ENCODE results near the gene SIM1. TPM values are rescaled to one million over a fixed set of nuclear protein-coding genes. Genes with fewer than 3 reads are reported as not detected.
"Not testable (repeated sequence)": the region's sequence is repeated elsewhere in the genome, so short reads cannot be mapped to it uniquely, and the experiment has no call there.

Gene SIM1
- total and polyA plus RNA-seq, 5 donors from 2014 or later = 0.39 to 0.64 (median 0.51) TPM; not detected in 2

DNA sequence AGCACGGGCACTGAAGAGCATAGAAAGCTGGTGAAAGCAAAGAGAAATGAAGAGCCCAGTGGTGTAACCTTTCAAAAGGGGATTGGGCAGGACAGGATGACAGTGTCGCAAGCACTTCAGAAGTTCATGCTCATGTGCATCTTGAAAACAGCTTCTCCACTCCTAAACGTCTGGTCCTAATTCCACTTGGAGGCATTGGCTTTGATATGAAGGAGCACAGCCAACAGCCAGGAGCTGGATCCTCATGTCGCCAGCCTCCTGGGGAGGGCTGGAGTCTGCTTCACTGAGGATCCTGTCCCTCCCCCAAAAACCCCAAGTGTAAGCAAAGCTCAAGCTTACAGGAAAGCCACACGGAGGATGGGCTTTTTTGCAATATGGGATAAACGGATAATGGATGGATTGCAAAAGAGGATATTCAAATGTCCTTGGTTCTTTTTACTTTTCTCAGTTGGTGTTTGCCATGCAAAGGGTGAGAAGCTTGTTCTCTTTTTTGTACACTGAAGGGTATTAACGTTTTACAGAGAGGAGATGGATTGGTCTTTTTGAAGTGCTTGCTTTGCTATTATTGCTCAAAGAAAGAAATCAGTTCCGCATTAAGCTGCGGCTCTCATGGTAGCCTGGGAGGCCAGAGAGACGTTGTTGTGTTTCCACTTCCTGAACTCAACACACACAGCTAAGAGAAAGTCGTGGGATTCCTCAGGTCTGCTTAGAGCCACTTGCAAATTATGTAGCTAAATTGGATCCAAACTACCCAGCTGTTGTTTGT, 92.2 kb downstream of the SIM1 start:
- Mint-ChIP-seq H3K27ac (no peak overlapping the region), H3K27me3 (peaks cover 12% of the 10 kb centered on the region), H3K4me1 (no peaks in the 10 kb centered on the region), H3K4me3 (no peak overlapping the region), H3K36me3 (no peaks in the 10 kb centered on the region), H3K9me3 (peaks cover 0 to 3% (median 0%) of the 10 kb centered on the region in 7 donors)
- ATAC-seq (ENCODE audit: low read depth in 2 of 2) (no peak), DNase-seq (no peak)
- H3K4me3 ChIP-seq (ENCODE audit: low read depth, low read length) = no peak overlapping the region
- no peaks in the 10 kb centered on the region for H3K27me3 ChIP-seq (ENCODE audit: control insufficient read depth, insufficient read depth, low read length)
- H3K36me3 ChIP-seq (ENCODE audit: control insufficient read depth, insufficient read depth, low read length) = no peaks in the 10 kb centered on the region
- H3K27ac ChIP-seq (ENCODE audit: insufficient read depth, low read length, poor library complexity, severe bottlenecking) = no peak overlapping the region
- H3K4me1 ChIP-seq (ENCODE audit: control insufficient read depth, insufficient read depth, low read length, poor library complexity, severe bottlenecking) = no peaks in the 10 kb centered on the region
- H3K9me3 ChIP-seq (ENCODE audit: control insufficient read depth in 2 of 2, low read length in 2 of 2) = no peaks in the 10 kb centered on the region

DNA sequence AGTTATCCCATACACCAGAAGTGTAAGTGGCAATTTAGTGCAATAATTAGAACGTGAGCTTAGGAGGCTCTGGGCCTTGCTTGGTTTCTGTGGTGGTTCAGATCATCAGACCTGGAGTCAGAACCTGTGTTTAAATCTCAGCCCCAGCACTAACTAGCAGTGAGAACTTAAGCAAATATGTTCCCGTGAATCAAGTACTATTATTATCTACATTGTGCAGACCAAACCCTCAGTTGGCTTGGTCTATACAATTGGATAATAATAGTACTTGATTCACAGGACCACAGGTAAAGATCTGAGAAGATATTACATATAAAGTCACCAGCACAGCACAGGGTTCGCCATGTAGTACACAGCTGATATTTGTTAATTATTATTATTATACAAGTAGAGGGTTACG, 93.1 kb downstream of the SIM1 start:
- Mint-ChIP-seq H3K9me3 (peaks cover 0 to 3% (median 0%) of the 10 kb centered on the region in 7 donors), H3K4me3 (no peak overlapping the region), H3K27ac (no peak overlapping the region), H3K27me3 (peaks cover 11% of the 10 kb centered on the region), H3K36me3 (no peaks in the 10 kb centered on the region), H3K4me1 (no peaks in the 10 kb centered on the region)
- Histone ChIP-seq H3K4me3 (ENCODE audit: low read depth, low read length) (no peak overlapping the region), H3K27me3 (ENCODE audit: control insufficient read depth, insufficient read depth, low read length) (no peaks in the 10 kb centered on the region), H3K4me1 (ENCODE audit: control insufficient read depth, insufficient read depth, low read length, poor library complexity, severe bottlenecking) (no peaks in the 10 kb centered on the region), H3K27ac (ENCODE audit: insufficient read depth, low read length, poor library complexity, severe bottlenecking) (no peak overlapping the region), H3K36me3 (ENCODE audit: control insufficient read depth, insufficient read depth, low read length) (no peaks in the 10 kb centered on the region), H3K9me3 (ENCODE audit: control insufficient read depth in 2 of 2, low read length in 2 of 2) (no peaks in the 10 kb centered on the region)
- ATAC-seq (ENCODE audit: low read depth in 2 of 2) (no peak), DNase-seq (no peak)

DNA sequence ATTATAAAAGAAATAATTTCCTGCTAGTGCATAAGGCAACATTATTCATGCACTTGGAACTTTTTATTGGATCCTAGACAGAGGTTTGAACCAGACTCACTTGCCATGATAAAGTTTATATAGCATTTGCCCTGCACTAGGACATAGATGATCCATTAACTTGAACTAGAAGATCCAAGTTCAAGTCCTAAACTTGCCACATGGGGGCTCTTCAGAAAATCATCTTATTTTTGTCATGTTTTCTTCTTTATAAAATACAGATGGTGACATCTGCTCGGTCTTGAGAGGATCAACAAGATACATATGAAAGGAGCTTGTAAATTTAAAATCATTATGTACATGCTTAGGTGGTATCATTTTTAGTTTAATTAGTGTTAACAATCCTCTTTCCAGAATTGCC, 94.5 kb downstream of the SIM1 start:
- DNase-seq = peak in 1 of 3 donors; percentile 7
- H3K27ac ChIP-seq (ENCODE audit: insufficient read depth, low read length, poor library complexity, severe bottlenecking) = no peak overlapping the region
- no peaks in the 10 kb centered on the region for H3K4me1 ChIP-seq (ENCODE audit: control insufficient read depth, insufficient read depth, low read length, poor library complexity, severe bottlenecking)
- H3K4me1 Mint-ChIP-seq = no peaks in the 10 kb centered on the region
- no peak overlapping the region for H3K27ac Mint-ChIP-seq
- no peaks in the 10 kb centered on the region for H3K36me3 ChIP-seq (ENCODE audit: control insufficient read depth, insufficient read depth, low read length)
- H3K4me3 ChIP-seq (ENCODE audit: low read depth, low read length) = no peak overlapping the region
- H3K4me3 Mint-ChIP-seq = no peak overlapping the region
- ATAC-seq (ENCODE audit: low read depth in 2 of 2) = no peak
- H3K9me3 ChIP-seq (ENCODE audit: control insufficient read depth in 2 of 2, low read length in 2 of 2) = no peaks in the 10 kb centered on the region
- peaks cover 0 to 3% (median 0%) of the 10 kb centered on the region in 7 donors for H3K9me3 Mint-ChIP-seq
- H3K36me3 Mint-ChIP-seq = no peaks in the 10 kb centered on the region
- no peaks in the 10 kb centered on the region for H3K27me3 ChIP-seq (ENCODE audit: control insufficient read depth, insufficient read depth, low read length)
- H3K27me3 Mint-ChIP-seq = peaks cover 6% of the 10 kb centered on the region

DNA sequence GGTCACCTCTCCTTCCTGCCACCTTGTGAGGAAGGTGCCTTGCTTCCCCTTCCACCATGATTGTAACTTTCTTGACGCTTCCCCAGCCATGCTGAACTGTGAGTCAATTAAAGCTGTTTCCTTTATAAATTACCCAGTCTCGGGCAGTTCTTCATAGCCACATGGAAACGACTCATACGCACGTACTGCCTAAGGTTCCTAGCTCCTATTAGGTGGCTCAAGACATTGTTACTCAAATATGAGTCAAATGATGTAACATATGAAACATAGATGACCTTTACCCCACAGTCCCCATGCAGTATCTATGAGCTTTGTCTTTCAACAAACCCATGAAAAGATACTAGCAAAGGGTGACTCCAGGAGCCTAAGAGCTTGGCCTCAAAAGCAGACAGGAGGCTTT, 98.3 kb downstream of the SIM1 start:
- no peaks in the 10 kb centered on the region for H3K4me1 Mint-ChIP-seq
- Histone ChIP-seq H3K9me3 (ENCODE audit: control insufficient read depth in 2 of 2, low read length in 2 of 2) (no peaks in the 10 kb centered on the region), H3K27me3 (ENCODE audit: control insufficient read depth, insufficient read depth, low read length) (no peaks in the 10 kb centered on the region), H3K4me1 (ENCODE audit: control insufficient read depth, insufficient read depth, low read length, poor library complexity, severe bottlenecking) (no peaks in the 10 kb centered on the region), H3K36me3 (ENCODE audit: control insufficient read depth, insufficient read depth, low read length) (no peaks in the 10 kb centered on the region), H3K4me3 (ENCODE audit: low read depth, low read length) (no peak overlapping the region), H3K27ac (ENCODE audit: insufficient read depth, low read length, poor library complexity, severe bottlenecking) (no peak overlapping the region)
- H3K4me3 Mint-ChIP-seq = no peak overlapping the region
- peaks cover 9% of the 10 kb centered on the region for H3K27me3 Mint-ChIP-seq
- H3K9me3 Mint-ChIP-seq = peaks cover 0 to 3% (median 0%) of the 10 kb centered on the region in 7 donors
- no peak overlapping the region for H3K27ac Mint-ChIP-seq
- no peaks in the 10 kb centered on the region for H3K36me3 Mint-ChIP-seq
- DNase-seq = no peak
- ATAC-seq (ENCODE audit: low read depth in 2 of 2) = no peak

DNA sequence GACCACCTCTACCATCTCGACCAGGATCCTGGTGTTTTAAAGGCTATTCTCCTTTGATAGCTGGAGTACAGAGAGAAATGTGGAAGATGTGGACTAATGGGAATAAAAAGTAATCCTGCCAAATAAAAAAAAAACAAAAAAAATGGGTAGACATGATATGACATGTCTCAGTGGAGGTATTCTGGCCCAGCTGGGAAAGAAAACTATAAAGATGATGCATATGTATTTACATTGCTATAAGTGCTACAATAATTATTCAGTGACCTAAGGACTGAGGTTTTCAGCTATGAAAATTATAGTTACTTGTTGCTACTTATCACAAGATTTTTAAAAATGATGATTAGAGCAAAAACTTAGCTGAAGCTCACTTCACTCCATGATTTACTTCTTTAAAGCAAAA, 101.1 kb downstream of the SIM1 start:
- Histone ChIP-seq H3K4me1 (ENCODE audit: control insufficient read depth, insufficient read depth, low read length, poor library complexity, severe bottlenecking) (no peaks in the 10 kb centered on the region), H3K4me3 (ENCODE audit: low read depth, low read length) (no peak overlapping the region), H3K27me3 (ENCODE audit: control insufficient read depth, insufficient read depth, low read length) (no peaks in the 10 kb centered on the region), H3K9me3 (ENCODE audit: control insufficient read depth in 2 of 2, low read length in 2 of 2) (no peaks in the 10 kb centered on the region), H3K36me3 (ENCODE audit: control insufficient read depth, insufficient read depth, low read length) (no peaks in the 10 kb centered on the region), H3K27ac (ENCODE audit: insufficient read depth, low read length, poor library complexity, severe bottlenecking) (no peak overlapping the region)
- Mint-ChIP-seq H3K36me3 (no peaks in the 10 kb centered on the region), H3K27ac (no peak overlapping the region), H3K9me3 (peaks cover 0 to 4% (median 0%) of the 10 kb centered on the region in 7 donors), H3K4me1 (no peaks in the 10 kb centered on the region), H3K27me3 (peaks cover 4% of the 10 kb centered on the region), H3K4me3 (no peak overlapping the region)
- no peak for DNase-seq
- ATAC-seq (ENCODE audit: low read depth in 2 of 2) = no peak

DNA sequence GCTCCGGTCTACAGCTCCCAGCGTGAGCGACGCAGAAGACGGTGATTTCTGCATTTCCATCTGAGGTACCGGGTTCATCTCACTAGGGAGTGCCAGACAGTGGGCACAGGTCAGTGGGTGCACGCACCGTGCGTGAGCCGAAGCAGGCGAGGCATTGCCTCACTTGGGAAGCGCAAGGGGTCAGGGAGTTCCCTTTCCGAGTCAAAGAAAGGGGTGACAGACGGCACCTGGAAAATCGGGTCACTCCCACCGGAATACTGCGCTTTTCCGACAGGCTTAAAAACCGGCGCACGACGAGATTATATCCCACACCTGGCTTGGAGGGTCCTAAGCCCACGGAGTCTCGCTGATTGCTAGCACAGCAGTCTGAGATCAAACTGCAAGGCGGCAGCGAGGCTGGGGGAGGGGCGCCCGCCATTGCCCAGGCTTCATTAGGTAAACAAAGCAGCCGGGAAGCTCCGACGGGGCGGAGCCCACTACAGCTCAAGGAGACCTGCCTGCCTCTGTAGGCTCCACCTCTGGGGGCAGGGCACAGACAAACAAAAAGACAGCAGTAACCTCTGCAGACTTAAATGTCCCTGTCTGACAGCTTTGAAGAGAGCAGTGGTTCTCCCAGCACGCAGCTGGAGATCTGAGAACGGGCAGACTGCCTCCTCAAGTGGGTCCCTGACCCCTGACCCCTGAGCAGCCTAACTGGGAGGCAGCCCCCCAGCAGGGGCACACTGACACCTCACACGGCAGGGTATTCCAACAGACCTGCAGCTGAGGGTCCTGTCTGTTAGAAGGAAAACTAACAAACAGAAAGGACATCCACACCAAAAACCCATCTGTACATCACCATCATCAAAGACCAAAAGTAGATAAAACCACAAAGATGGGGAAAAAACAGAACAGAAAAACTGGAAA, 109.7 kb downstream of the SIM1 start:
- not testable (repeated sequence) for H3K36me3 Mint-ChIP-seq; ATAC-seq (ENCODE audit: low read depth in 2 of 2); DNase-seq; H3K4me1 ChIP-seq (ENCODE audit: control insufficient read depth, insufficient read depth, low read length, poor library complexity, severe bottlenecking); H3K9me3 ChIP-seq (ENCODE audit: control insufficient read depth in 2 of 2, low read length in 2 of 2); H3K27me3 Mint-ChIP-seq; H3K4me3 Mint-ChIP-seq; H3K27ac ChIP-seq (ENCODE audit: insufficient read depth, low read length, poor library complexity, severe bottlenecking); H3K27me3 ChIP-seq (ENCODE audit: control insufficient read depth, insufficient read depth, low read length); H3K36me3 ChIP-seq (ENCODE audit: control insufficient read depth, insufficient read depth, low read length); H3K4me1 Mint-ChIP-seq; H3K27ac Mint-ChIP-seq; H3K4me3 ChIP-seq (ENCODE audit: low read depth, low read length); H3K9me3 Mint-ChIP-seq

DNA sequence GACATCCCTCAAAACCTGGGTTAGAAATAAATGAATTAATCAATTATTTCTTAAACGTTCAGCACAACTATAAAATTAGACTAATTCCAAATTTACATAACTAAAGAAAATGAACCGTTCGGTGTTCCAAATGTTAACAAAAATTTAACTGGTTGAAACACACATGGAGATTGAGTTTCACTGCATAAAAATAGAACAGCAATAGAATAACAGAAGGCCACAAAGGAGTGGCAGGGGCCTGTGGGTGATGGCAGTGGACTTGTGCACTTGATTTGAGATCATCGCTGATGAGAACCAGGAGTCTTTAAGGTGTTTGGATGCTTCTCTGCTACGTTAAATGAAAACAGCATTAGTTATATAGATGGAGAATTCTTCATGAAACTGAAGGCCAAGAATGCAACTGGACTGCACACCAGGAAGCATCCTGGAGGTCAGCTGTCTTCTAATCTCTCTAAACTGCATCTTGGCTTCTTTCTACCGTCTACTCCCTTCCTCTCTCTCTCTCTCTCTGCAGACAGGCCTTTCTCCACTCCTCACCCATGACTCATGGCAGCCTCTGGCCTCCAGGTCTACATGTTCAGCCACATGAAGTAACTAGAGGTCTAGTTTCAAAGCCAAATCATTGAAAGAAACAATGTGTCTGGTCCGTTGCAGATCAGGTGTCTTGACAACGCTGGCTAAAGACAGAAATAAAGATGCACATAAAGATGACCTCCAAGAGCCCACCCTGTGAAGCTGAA, 111.3 kb downstream of the SIM1 start:
- Mint-ChIP-seq H3K4me3 (peak overlapping the region in 1 of 4 donors; percentile 11), H3K27ac (no peak overlapping the region), H3K9me3 (peaks cover 0 to 7% (median 0%) of the 10 kb centered on the region in 7 donors), H3K27me3 (no peaks in the 10 kb centered on the region), H3K36me3 (no peaks in the 10 kb centered on the region), H3K4me1 (no peaks in the 10 kb centered on the region)
- Histone ChIP-seq H3K4me3 (ENCODE audit: low read depth, low read length) (no peak overlapping the region), H3K36me3 (ENCODE audit: control insufficient read depth, insufficient read depth, low read length) (no peaks in the 10 kb centered on the region), H3K27me3 (ENCODE audit: control insufficient read depth, insufficient read depth, low read length) (no peaks in the 10 kb centered on the region), H3K9me3 (ENCODE audit: control insufficient read depth in 2 of 2, low read length in 2 of 2) (no peaks in the 10 kb centered on the region), H3K4me1 (ENCODE audit: control insufficient read depth, insufficient read depth, low read length, poor library complexity, severe bottlenecking) (no peaks in the 10 kb centered on the region), H3K27ac (ENCODE audit: insufficient read depth, low read length, poor library complexity, severe bottlenecking) (no peak overlapping the region)
- ATAC-seq (ENCODE audit: low read depth in 2 of 2) = no peak
- no peak for DNase-seq

Measured in CD4-positive, CD25-positive, alpha-beta regulatory T cell (primary cell).